ENCODE data around the gene KCNAB1. TPM values are rescaled to one million over a fixed set of nuclear protein-coding genes. Genes with fewer than 3 reads are reported as not detected.

Gene KCNAB1
- total RNA-seq, 3 donors from 2014 or later (not counting 1 experiment from before 2014, with no cell fraction given) = not detected

GRCh38 chr3:156253150-156253549 lies 132.8 kb downstream of the KCNAB1 start:
- H3K36me3 ChIP-seq (ENCODE audit: control insufficient read depth, insufficient read depth, low read length) = no peaks in the 10 kb centered on the region
- Mint-ChIP-seq H3K27ac (no peak overlapping the region), H3K27me3 (ENCODE audit: low read depth in 2 of 2) (peaks cover 7 to 13% of the 10 kb centered on the region in 2 donors), H3K9me3 (no peaks in the 10 kb centered on the region), H3K4me1 (no peaks in the 10 kb centered on the region), H3K4me3 (no peak overlapping the region), H3K36me3 (no peaks in the 10 kb centered on the region)
- H3K27ac ChIP-seq (ENCODE audit: low read length) = no peak overlapping the region
- intact Hi-C loops (cut with micrococcal nuclease) = no loop called here
- H3K27me3 ChIP-seq (ENCODE audit: control insufficient read depth, insufficient read depth, low read length) = no peaks in the 10 kb centered on the region
- WGBS (ENCODE audit: insufficient coverage) = 75% methylated on average over 1 of the region's 1 CpG
- no peak for ATAC-seq
- no peaks in the 10 kb centered on the region for H3K9me3 ChIP-seq (ENCODE audit: control insufficient read depth, insufficient read depth, low read length)
- H3K4me3 ChIP-seq (ENCODE audit: low read length) = no peak overlapping the region
- H3K4me1 ChIP-seq (ENCODE audit: control insufficient read depth, insufficient read depth, low read length) = no peaks in the 10 kb centered on the region
- TF ChIP-seq CTCF (IDR thresholded peaks at IDR 0.05) = no peak
- no peak for DNase-seq

GRCh38 chr3:156256256-156256655 lies 135.9 kb downstream of the KCNAB1 start:
- no peak for DNase-seq
- H3K4me3 Mint-ChIP-seq = no peak overlapping the region
- 89% methylated on average over 4 of the region's 4 CpGs for WGBS (ENCODE audit: insufficient coverage)
- no peaks in the 10 kb centered on the region for H3K9me3 Mint-ChIP-seq
- H3K27ac Mint-ChIP-seq = no peak overlapping the region
- TF ChIP-seq CTCF (IDR thresholded peaks at IDR 0.05) = no peak
- no peak for ATAC-seq
- no peaks in the 10 kb centered on the region for H3K4me1 Mint-ChIP-seq
- no peaks in the 10 kb centered on the region for H3K36me3 ChIP-seq (ENCODE audit: control insufficient read depth, insufficient read depth, low read length)
- no peaks in the 10 kb centered on the region for H3K36me3 Mint-ChIP-seq
- no peaks in the 10 kb centered on the region for H3K27me3 ChIP-seq (ENCODE audit: control insufficient read depth, insufficient read depth, low read length)
- H3K27me3 Mint-ChIP-seq (ENCODE audit: low read depth in 2 of 2) = peaks cover 8 to 13% of the 10 kb centered on the region in 2 donors
- H3K4me1 ChIP-seq (ENCODE audit: control insufficient read depth, insufficient read depth, low read length) = no peaks in the 10 kb centered on the region
- intact Hi-C loops (cut with micrococcal nuclease) = no loop called here
- H3K27ac ChIP-seq (ENCODE audit: low read length) = no peak overlapping the region
- no peak overlapping the region for H3K4me3 ChIP-seq (ENCODE audit: low read length)
- no peaks in the 10 kb centered on the region for H3K9me3 ChIP-seq (ENCODE audit: control insufficient read depth, insufficient read depth, low read length)

- H3K27me3 Mint-ChIP-seq (ENCODE audit: low read depth in 2 of 2) = peaks cover 6 to 13% of the 10 kb centered on the region in 2 donors
- no peaks in the 10 kb centered on the region for H3K4me1 ChIP-seq (ENCODE audit: control insufficient read depth, insufficient read depth, low read length)
- no peak overlapping the region for H3K27ac Mint-ChIP-seq
- no peaks in the 10 kb centered on the region for H3K36me3 Mint-ChIP-seq
- no peaks in the 10 kb centered on the region for H3K36me3 ChIP-seq (ENCODE audit: control insufficient read depth, insufficient read depth, low read length)
- no peaks in the 10 kb centered on the region for H3K9me3 ChIP-seq (ENCODE audit: control insufficient read depth, insufficient read depth, low read length)
- no peak overlapping the region for H3K4me3 Mint-ChIP-seq
- no peak for TF ChIP-seq CTCF (IDR thresholded peaks at IDR 0.05)
- H3K27ac ChIP-seq (ENCODE audit: low read length) = no peak overlapping the region
- H3K4me3 ChIP-seq (ENCODE audit: low read length) = no peak overlapping the region
- ATAC-seq (no peak), DNase-seq (no peak)
- no peaks in the 10 kb centered on the region for H3K9me3 Mint-ChIP-seq
- no peaks in the 10 kb centered on the region for H3K27me3 ChIP-seq (ENCODE audit: control insufficient read depth, insufficient read depth, low read length)
- intact Hi-C loops (cut with micrococcal nuclease) = no loop called here
- no peaks in the 10 kb centered on the region for H3K4me1 Mint-ChIP-seq
Measured at GRCh38 chr3:156256945-156257344, 136.6 kb downstream of the KCNAB1 start.

- no peak overlapping the region for H3K4me3 Mint-ChIP-seq
- H3K36me3 ChIP-seq (ENCODE audit: control insufficient read depth, insufficient read depth, low read length) = no peaks in the 10 kb centered on the region
- no peak overlapping the region for H3K4me3 ChIP-seq (ENCODE audit: low read length)
- H3K4me1 Mint-ChIP-seq = no peaks in the 10 kb centered on the region
- intact Hi-C loops (cut with micrococcal nuclease) = no loop called here
- H3K36me3 Mint-ChIP-seq = no peaks in the 10 kb centered on the region
- no peak overlapping the region for H3K27ac Mint-ChIP-seq
- ATAC-seq = no peak
- H3K27ac ChIP-seq (ENCODE audit: low read length) = no peak overlapping the region
- 86% methylated on average over 2 of the region's 2 CpGs for WGBS (ENCODE audit: insufficient coverage)
- peaks cover 6 to 13% of the 10 kb centered on the region in 2 donors for H3K27me3 Mint-ChIP-seq (ENCODE audit: low read depth in 2 of 2)
- DNase-seq = no peak
- no peaks in the 10 kb centered on the region for H3K27me3 ChIP-seq (ENCODE audit: control insufficient read depth, insufficient read depth, low read length)
- H3K4me1 ChIP-seq (ENCODE audit: control insufficient read depth, insufficient read depth, low read length) = no peaks in the 10 kb centered on the region
- H3K9me3 ChIP-seq (ENCODE audit: control insufficient read depth, insufficient read depth, low read length) = no peaks in the 10 kb centered on the region
- no peak for TF ChIP-seq CTCF (IDR thresholded peaks at IDR 0.05)
- no peaks in the 10 kb centered on the region for H3K9me3 Mint-ChIP-seq
Measured at GRCh38 chr3:156258301-156258700, 137.9 kb downstream of the KCNAB1 start.

Measured in natural killer cell (primary cell).